ENCODE measurements around the gene SCUBE2. TPM values are rescaled to one million over a fixed set of nuclear protein-coding genes. Genes with fewer than 3 reads are reported as not detected.
"Not testable (repeated sequence)": the region's sequence is repeated elsewhere in the genome, so short reads cannot be mapped to it uniquely, and the experiment has no call there.

The SCUBE2 gene
- total and polyA plus RNA-seq, 12 donors, result 0.22 to 4.1 (median 1.5) TPM

DNA sequence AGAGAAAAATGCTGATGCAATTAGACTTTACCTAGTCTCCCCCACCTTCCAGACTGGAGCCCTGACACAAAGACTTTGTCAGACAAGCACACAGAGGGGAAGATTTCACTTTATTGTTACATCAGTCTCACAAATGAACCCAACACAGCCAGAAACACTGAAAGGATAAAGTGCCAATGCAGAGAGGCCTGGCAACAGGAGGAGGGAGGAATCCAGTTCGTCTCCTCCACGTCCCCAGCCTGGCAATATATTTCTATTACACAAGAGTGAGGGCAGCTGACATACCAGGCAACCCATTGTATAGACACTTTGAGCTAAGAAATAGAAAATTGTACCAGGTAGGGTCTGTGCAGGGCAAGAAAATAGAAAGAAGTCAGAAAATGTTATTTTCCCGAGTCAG lies 110.9 kb downstream of the SCUBE2 start:
- Histone ChIP-seq H3K36me3 (no peaks in the 10 kb centered on the region), H3K9me3 (no peaks in the 10 kb centered on the region), H3K4me3 (no peak overlapping the region), H3K27me3 (no peaks in the 10 kb centered on the region), H3K4me1 (no peaks in the 10 kb centered on the region), H3K27ac (no peak overlapping the region)
- TF ChIP-seq, protein P1, sequence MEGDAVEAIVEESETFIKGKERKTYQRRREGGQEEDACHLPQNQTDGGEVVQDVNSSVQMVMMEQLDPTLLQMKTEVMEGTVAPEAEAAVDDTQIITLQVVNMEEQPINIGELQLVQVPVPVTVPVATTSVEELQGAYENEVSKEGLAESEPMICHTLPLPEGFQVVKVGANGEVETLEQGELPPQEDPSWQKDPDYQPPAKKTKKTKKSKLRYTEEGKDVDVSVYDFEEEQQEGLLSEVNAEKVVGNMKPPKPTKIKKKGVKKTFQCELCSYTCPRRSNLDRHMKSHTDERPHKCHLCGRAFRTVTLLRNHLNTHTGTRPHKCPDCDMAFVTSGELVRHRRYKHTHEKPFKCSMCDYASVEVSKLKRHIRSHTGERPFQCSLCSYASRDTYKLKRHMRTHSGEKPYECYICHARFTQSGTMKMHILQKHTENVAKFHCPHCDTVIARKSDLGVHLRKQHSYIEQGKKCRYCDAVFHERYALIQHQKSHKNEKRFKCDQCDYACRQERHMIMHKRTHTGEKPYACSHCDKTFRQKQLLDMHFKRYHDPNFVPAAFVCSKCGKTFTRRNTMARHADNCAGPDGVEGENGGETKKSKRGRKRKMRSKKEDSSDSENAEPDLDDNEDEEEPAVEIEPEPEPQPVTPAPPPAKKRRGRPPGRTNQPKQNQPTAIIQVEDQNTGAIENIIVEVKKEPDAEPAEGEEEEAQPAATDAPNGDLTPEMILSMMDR (IDR thresholded peaks at IDR 0.05), result no peak
- whole genome bisulfite sequencing, 2 donors, result 82 to 89% methylated on average over 3 of the region's 3 CpGs
- intact Hi-C loops (cut with DNase I), result no loop called here
- no peak for ATAC-seq
- DNase-seq, result no peak

DNA sequence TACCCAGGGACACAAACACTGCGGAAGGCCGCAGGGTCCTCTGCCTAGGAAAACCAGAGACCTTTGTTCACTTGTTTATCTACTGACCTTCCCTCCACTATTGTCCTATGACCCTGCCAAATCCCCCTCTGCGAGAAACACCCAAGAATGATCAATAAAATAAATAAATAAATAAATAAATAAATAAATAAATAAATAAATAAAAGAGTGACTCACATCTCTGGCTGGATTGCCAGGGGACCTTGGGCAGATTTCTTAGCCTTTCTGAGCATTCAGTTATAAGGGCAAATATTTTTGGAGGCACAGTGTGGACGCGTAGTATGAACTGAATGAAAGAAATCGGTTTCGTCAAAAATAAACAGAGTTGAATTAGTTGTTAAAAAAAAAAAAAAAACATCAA lies 112.0 kb downstream of the SCUBE2 start:
- ATAC-seq; intact Hi-C loops (cut with DNase I); H3K36me3 ChIP-seq; H3K4me3 ChIP-seq; H3K27ac ChIP-seq; DNase-seq; H3K27me3 ChIP-seq; H3K4me1 ChIP-seq; H3K9me3 ChIP-seq: not testable (repeated sequence)
- WGBS, 2 donors, result 89 to 91% methylated on average over 5 of the region's 7 CpGs

DNA sequence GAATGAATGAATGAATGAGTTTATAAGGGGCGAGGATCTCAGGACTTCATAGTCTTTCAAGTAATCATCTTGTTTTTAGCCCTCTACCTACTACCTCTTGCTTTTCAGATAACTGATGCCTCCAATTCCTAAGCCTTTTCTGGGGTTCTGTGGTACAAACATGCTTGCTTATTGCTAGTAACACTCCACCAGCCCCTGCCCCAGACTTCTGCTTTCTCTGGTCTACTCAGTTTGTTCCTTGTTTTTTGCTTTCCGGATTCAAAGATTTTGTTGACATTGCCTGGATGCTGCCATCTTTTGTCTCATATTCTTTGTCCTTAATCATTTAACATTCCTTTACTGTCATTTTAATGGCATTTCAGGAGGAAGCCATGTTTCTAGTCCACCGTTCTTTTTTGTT lies 118.3 kb downstream of the SCUBE2 start:
- no peak overlapping the region for H3K27ac ChIP-seq
- intact Hi-C loops (cut with DNase I), result no loop called here
- peaks cover 0 to 4% (median 0%) of the 10 kb centered on the region in 9 donors for H3K36me3 ChIP-seq
- no peaks in the 10 kb centered on the region for H3K27me3 ChIP-seq
- 77 to 88% methylated on average over 3 of the region's 3 CpGs for WGBS, 2 donors
- H3K4me3 ChIP-seq, result no peak overlapping the region
- no peaks in the 10 kb centered on the region for H3K4me1 ChIP-seq
- no peaks in the 10 kb centered on the region for H3K9me3 ChIP-seq
- ATAC-seq (no peak), DNase-seq (no peak)
- TF ChIP-seq, protein P1 (IDR thresholded peaks at IDR 0.05), result no peak

DNA sequence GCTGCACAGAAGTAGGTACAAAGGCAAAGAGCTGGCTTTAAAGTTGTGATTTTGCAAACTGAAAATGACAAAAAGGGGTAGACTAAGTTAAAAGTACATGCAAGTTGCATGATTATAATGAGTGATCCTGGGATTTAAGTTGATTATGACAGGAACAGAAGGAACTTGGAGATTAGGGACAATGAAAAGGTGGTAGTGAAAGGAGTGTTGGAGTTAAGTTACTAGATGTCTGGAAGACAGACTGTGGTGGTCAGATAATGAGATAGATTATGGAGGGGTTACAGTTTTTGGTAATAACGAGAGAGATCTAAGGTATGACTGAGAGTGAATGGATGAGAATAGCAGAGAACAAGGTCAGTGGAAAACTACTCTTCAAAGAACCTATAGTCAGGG lies 119.5 kb downstream of the SCUBE2 start:
- Histone ChIP-seq H3K27ac (no peak overlapping the region), H3K36me3 (peaks cover 0 to 9% (median 0%) of the 10 kb centered on the region in 9 donors), H3K27me3 (no peaks in the 10 kb centered on the region), H3K9me3 (no peaks in the 10 kb centered on the region), H3K4me1 (peaks cover 0 to 4% (median 0%) of the 10 kb centered on the region in 9 donors), H3K4me3 (no peak overlapping the region)
- TF ChIP-seq, protein P1 (IDR thresholded peaks at IDR 0.05), result no peak
- intact Hi-C loops (cut with DNase I), result no loop called here
- no peak for DNase-seq
- WGBS, 2 donors, result 77 to 79% methylated on average over 1 of the region's 1 CpG
- ATAC-seq, result no peak

DNA sequence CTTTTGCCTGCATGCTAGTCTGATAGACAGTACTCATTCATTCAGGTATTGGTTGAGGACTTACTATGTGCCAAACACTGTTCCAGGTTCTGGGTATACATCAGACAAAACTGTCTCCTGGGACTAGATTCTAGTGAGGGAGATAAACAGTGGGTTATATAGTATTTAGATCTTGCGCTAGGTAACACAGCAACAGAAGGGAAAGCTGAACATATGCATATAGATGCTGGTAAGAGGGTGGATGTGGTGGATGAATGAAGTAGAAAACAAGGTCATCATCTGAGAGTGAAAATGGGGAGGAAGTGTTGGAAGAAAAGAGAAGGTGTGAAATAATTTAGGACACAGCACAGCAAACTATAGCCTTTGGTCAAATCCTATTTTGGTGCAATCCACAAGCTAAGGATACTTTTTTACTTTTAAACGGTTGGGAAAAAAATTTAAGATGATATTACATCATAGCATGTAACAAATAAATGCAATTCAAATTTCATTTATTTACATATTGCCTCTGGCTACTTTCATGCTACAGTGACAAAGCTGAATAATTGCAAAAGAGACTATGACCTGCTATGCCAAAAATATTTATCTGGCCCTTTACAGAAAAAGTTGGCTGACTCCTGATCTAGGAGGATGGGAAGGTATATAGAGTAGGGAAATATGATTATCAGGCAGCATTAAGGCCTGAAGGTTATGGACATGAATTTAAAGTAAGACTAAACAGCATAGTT lies 120.0 kb downstream of the SCUBE2 start:
- no peak for ATAC-seq
- H3K4me3 ChIP-seq, result no peak overlapping the region

More for the DNA sequence above, 120.0 kb downstream of the SCUBE2 start:
- Histone ChIP-seq H3K27ac (no peak overlapping the region), H3K4me1 (peaks cover 0 to 4% (median 0%) of the 10 kb centered on the region in 9 donors), H3K36me3 (peaks cover 0 to 9% (median 0%) of the 10 kb centered on the region in 9 donors), H3K9me3 (no peaks in the 10 kb centered on the region), H3K27me3 (no peaks in the 10 kb centered on the region)
- TF ChIP-seq, protein P1 (IDR thresholded peaks at IDR 0.05), result no peak
- intact Hi-C loops (cut with DNase I), result no loop called here
- no peak for DNase-seq
- WGBS, 2 donors, result 87 to 91% methylated on average over 2 of the region's 2 CpGs

Measured in heart right ventricle (tissue), 16 donors.